ENCODE results near the gene NCKIPSD. TPM values are rescaled to one million over a fixed set of nuclear protein-coding genes. Genes with fewer than 3 reads are reported as not detected.

The NCKIPSD gene
- total RNA-seq, 4 donors from 2014 or later: 34.8 to 59.2 (median 44.9) TPM

GRCh38 chr3:48698891-48699290, 13.2 kb upstream of the NCKIPSD start:
- no peak overlapping the region for H3K4me3 ChIP-seq
- 98% methylated on average over 8 of the region's 8 CpGs for whole genome bisulfite sequencing
- DNase-seq (ENCODE audit: low spot score in 2 of 2): no peak
- peaks cover 28% of the 10 kb centered on the region for H3K36me3 ChIP-seq
- no peak for TF ChIP-seq POLR2A (IDR thresholded peaks at IDR 0.05)
- no peak for TF ChIP-seq POLR2AphosphoS5 (IDR thresholded peaks at IDR 0.05)
- TF ChIP-seq EP300 (IDR thresholded peaks at IDR 0.05): no peak
- no peak for TF ChIP-seq CTCF (IDR thresholded peaks at IDR 0.05)
- H3K27ac ChIP-seq: no peak overlapping the region
- H3K9me3 ChIP-seq: no peaks in the 10 kb centered on the region
- no peaks in the 10 kb centered on the region for H3K27me3 ChIP-seq
- H3K4me1 ChIP-seq: peaks cover 31% of the 10 kb centered on the region

- Histone ChIP-seq H3K4me3 (no peak overlapping the region), H3K36me3 (peaks cover 37% of the 10 kb centered on the region), H3K27ac (peak overlapping the region; percentile 20), H3K4me1 (peaks cover 40% of the 10 kb centered on the region), H3K27me3 (no peaks in the 10 kb centered on the region), H3K9me3 (no peaks in the 10 kb centered on the region)
- 85% methylated on average over 3 of the region's 3 CpGs for WGBS
- DNase-seq (ENCODE audit: low spot score in 2 of 2): no peak
- TF ChIP-seq EP300 (IDR thresholded peaks at IDR 0.05) (no peak), POLR2A (IDR thresholded peaks at IDR 0.05) (no peak), CTCF (IDR thresholded peaks at IDR 0.05) (no peak), POLR2AphosphoS5 (IDR thresholded peaks at IDR 0.05) (no peak)
These were observed 12.2 kb upstream of the NCKIPSD start for GRCh38 chr3:48697952-48698351.

GRCh38 chr3:48696601-48697000, 10.9 kb upstream of the NCKIPSD start:
- no peak for DNase-seq (ENCODE audit: low spot score in 2 of 2)
- peak overlapping the region; percentile 92 for H3K27ac ChIP-seq
- H3K4me3 ChIP-seq: no peak overlapping the region
- peaks cover 51% of the 10 kb centered on the region for H3K36me3 ChIP-seq
- no peak for TF ChIP-seq CTCF (IDR thresholded peaks at IDR 0.05)
- no peak for TF ChIP-seq POLR2AphosphoS5 (IDR thresholded peaks at IDR 0.05)
- TF ChIP-seq POLR2A (IDR thresholded peaks at IDR 0.05): no peak
- no peak for TF ChIP-seq EP300 (IDR thresholded peaks at IDR 0.05)
- no peaks in the 10 kb centered on the region for H3K9me3 ChIP-seq
- H3K4me1 ChIP-seq: peaks cover 46% of the 10 kb centered on the region
- no peaks in the 10 kb centered on the region for H3K27me3 ChIP-seq

- peaks cover 46% of the 10 kb centered on the region for H3K4me1 ChIP-seq
- no peaks in the 10 kb centered on the region for H3K27me3 ChIP-seq
- H3K9me3 ChIP-seq: no peaks in the 10 kb centered on the region
- WGBS: 92% methylated on average over 5 of the region's 5 CpGs
- peak overlapping the region; percentile 92 for H3K27ac ChIP-seq
- no peak for DNase-seq (ENCODE audit: low spot score in 2 of 2)
- no peak for TF ChIP-seq EP300 (IDR thresholded peaks at IDR 0.05)
- no peak for TF ChIP-seq POLR2AphosphoS5 (IDR thresholded peaks at IDR 0.05)
- no peak for TF ChIP-seq POLR2A (IDR thresholded peaks at IDR 0.05)
- no peak for TF ChIP-seq CTCF (IDR thresholded peaks at IDR 0.05)
- peaks cover 55% of the 10 kb centered on the region for H3K36me3 ChIP-seq
- H3K4me3 ChIP-seq: no peak overlapping the region
These were observed 10.4 kb upstream of the NCKIPSD start for GRCh38 chr3:48696156-48696555.

GRCh38 chr3:48695393-48695753, 9.7 kb upstream of the NCKIPSD start:
- Histone ChIP-seq H3K4me3 (peak overlapping the region; percentile 51), H3K27me3 (no peaks in the 10 kb centered on the region), H3K36me3 (peaks cover 62% of the 10 kb centered on the region), H3K4me1 (peaks cover 42% of the 10 kb centered on the region), H3K9me3 (no peaks in the 10 kb centered on the region), H3K27ac (peak overlapping the region; percentile 92)
- no peak for TF ChIP-seq CTCF (IDR thresholded peaks at IDR 0.05)
- TF ChIP-seq POLR2A (IDR thresholded peaks at IDR 0.05): peak in 1 of 2 donors; percentile 18
- no peak for TF ChIP-seq EP300 (IDR thresholded peaks at IDR 0.05)
- peak in 1 of 3 donors; percentile 31 for TF ChIP-seq POLR2AphosphoS5 (IDR thresholded peaks at IDR 0.05)
- 46% methylated on average over 9 of the region's 9 CpGs for WGBS
- DNase-seq (ENCODE audit: low spot score in 2 of 2): peak; percentile 90

All from suprapubic skin (tissue), 4 donors.